Stimulated activated naive CD8-positive, alpha-beta T cell treated with anti-CD3 and anti-CD28 coated beads, Interleukin-15, amount 100 ng/mL, for 72 hours (primary cell): ENCODE data around the gene DCTN4.

Source experiments
- ATAC-seq: fragments of 150-1000 bp; cut with Tn5 transposase; 2 replicates; pipeline ENCODE4 v1.10.0; 2021; ENCODE audit warnings: mild to moderate bottlenecking, moderate library complexity
- DNase-seq, 2 donors: peaks; one replicate each; pipeline ENCODE4 v3.0.0; 2021 to 2022
- H3K27ac Mint-ChIP-seq, 2 donors: one replicate each; pipeline ENCODE4 v1.8.0; 2022; ENCODE audit warnings: mild to moderate bottlenecking in 2 of 2, mixed read lengths in 2 of 2, moderate library complexity in 2 of 2
- H3K27me3 Mint-ChIP-seq: one replicate; pipeline ENCODE4 v1.8.0; 2022; ENCODE audit warnings: mixed read lengths
- H3K4me1 Mint-ChIP-seq: one replicate; pipeline ENCODE4 v1.8.0; 2022; ENCODE audit warnings: mild to moderate bottlenecking, mixed read lengths
- H3K4me3 Mint-ChIP-seq, 2 donors: one replicate each; pipeline ENCODE4 v1.8.0; 2022; ENCODE audit warnings: mild to moderate bottlenecking in 2 of 2, mixed read lengths in 2 of 2, moderate library complexity in 1 of 2
- H3K9me3 Mint-ChIP-seq, 2 donors: one replicate each; pipeline ENCODE4 v1.8.0; 2022; ENCODE audit warnings: mixed read lengths in 2 of 2

The DCTN4 gene

DNA sequence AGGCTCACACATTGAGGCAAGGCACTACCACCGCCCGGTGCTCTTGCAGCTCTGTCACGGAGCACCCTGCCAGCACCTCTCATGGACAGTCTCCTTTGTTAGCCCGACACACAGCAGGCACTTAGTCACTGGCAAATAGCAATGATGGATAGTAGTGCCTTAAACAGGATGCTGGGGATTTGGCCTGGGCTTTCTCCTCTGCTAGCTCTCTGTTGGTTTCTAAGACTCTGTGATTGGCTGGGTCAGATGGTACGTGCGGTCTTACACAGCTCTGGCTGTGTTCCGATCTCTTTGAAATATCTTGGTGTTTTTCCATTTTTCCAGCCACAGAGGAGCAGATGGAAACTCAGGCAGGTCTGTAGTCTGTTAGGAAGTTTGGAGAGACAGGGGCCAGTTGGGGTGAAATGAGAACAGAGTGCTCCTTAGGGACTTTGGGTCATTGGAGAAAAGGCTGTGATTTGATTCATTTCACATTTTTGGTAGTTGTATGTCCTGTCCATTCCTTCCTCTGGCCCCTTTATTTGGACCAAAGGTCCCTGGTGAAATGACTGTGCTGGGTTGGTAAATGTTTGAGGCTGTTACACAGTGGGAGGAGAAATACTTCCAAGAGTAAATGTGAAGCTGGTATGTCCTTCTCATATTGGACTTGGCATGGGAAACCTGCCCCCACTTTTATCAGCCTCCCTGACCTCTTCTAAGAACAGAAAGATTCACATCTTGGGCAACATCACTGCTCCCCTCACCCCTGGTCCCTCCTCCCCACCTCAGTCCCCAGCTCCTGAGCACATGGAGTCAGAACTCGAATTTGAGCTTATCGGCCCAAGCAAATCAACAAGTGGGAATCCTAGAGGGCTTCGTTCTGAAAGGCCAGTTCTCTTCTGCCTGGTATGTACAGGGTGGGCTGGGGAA is 23.1 kb upstream of the DCTN4 start:
- ATAC-seq = no peak
- Mint-ChIP-seq H3K4me3 (peak overlapping the region; percentile 29 to 98), H3K27me3 (no peaks in the 10 kb centered on the region), H3K27ac (peak overlapping the region in 1 of 2 donors; percentile 96), H3K4me1 (peaks cover 89% of the 10 kb centered on the region), H3K9me3 (peaks cover 5 to 8% of the 10 kb centered on the region in 2 donors)
- no peak for DNase-seq

DNA sequence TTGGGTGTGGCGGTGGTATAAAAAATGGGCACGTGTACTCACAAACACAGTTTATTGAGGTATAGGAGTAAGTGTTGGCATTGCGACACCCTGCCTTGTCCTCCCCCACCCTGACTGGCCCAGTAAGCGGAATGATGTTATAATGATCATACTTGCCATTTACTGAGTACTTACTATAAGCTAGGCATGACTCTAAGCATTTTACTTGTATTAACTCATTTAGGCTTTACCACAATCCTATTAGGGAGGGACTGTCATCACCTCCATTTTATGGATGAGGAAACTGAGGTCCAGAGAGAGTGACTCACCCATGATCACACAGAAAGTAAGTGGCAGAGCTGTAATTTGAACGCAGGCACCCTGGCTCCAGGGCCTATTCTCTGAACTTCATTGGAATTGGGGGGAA is 22.0 kb upstream of the DCTN4 start:
- no peak for DNase-seq
- H3K27me3 Mint-ChIP-seq = no peaks in the 10 kb centered on the region
- H3K4me3 Mint-ChIP-seq = peak overlapping the region; percentile 74 to 98
- peak overlapping the region in 1 of 2 donors; percentile 96 for H3K27ac Mint-ChIP-seq
- H3K4me1 Mint-ChIP-seq = peaks cover 79% of the 10 kb centered on the region
- peak; percentile 35 for ATAC-seq
- H3K9me3 Mint-ChIP-seq = peaks cover 2 to 3% of the 10 kb centered on the region in 2 donors

DNA sequence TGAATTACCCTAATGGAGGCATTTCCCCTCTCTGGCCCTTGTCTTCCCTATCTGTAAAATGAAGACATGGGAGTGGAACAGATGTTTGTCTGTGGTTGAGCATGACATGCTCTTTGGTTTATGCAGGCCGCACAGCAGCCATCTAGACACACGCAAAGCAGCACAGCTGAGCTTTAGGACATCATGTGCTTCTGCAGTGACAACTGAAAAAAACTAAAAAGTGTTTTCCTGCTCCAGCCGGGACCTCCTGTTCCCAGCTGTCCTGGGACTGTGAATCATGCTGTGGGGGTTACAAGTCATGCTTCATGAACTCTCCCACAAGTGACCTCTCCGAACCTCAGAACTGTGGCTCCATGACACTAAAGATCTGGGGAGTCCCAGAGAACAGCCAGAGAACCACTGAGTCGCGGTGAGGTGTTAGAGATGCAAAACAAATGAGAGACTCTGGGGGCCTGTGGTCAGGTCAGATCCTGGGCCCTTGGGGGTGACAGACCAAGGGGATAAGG is 21.4 kb upstream of the DCTN4 start:
- H3K27me3 Mint-ChIP-seq = no peaks in the 10 kb centered on the region
- peaks cover 76% of the 10 kb centered on the region for H3K4me1 Mint-ChIP-seq
- peak overlapping the region; percentile 74 to 98 for H3K4me3 Mint-ChIP-seq
- DNase-seq = peak; percentile 33 to 79
- ATAC-seq = peak; percentile 72
- peak overlapping the region; percentile 92 to 96 for H3K27ac Mint-ChIP-seq
- H3K9me3 Mint-ChIP-seq = no peaks in the 10 kb centered on the region

- H3K27ac Mint-ChIP-seq = peak overlapping the region; percentile 96 to 97
- peaks cover 70% of the 10 kb centered on the region for H3K4me1 Mint-ChIP-seq
- DNase-seq = no peak
Measured at GRCh38 chr5:150779397-150780186, 20.8 kb upstream of the DCTN4 start.

GRCh38 chr5:150778517-150779396 is 19.9 kb upstream of the DCTN4 start, which contains the start of gene SMIM3:
Gene SMIM3, plus strand, starts transcription at chr5:150778757. Its CDS starts 16,684 bp downstream, at chr5:150795441.
- no peaks in the 10 kb centered on the region for H3K9me3 Mint-ChIP-seq
- no peaks in the 10 kb centered on the region for H3K27me3 Mint-ChIP-seq
- peaks cover 61% of the 10 kb centered on the region for H3K4me1 Mint-ChIP-seq
- DNase-seq = peak; percentile 69 to 81
- peak within 1 kb of the TSS; percentile 97 to 98 for H3K4me3 Mint-ChIP-seq
- H3K27ac Mint-ChIP-seq = peak within 1 kb of the TSS; percentile 87 to 97
- peak; percentile 65 for ATAC-seq

More at GRCh38 chr5:150779397-150780186, 20.8 kb upstream of the DCTN4 start:
- Mint-ChIP-seq H3K27me3 (no peaks in the 10 kb centered on the region), H3K9me3 (no peaks in the 10 kb centered on the region), H3K4me3 (peak overlapping the region; percentile 97 to 98)
- ATAC-seq = no peak

DNA sequence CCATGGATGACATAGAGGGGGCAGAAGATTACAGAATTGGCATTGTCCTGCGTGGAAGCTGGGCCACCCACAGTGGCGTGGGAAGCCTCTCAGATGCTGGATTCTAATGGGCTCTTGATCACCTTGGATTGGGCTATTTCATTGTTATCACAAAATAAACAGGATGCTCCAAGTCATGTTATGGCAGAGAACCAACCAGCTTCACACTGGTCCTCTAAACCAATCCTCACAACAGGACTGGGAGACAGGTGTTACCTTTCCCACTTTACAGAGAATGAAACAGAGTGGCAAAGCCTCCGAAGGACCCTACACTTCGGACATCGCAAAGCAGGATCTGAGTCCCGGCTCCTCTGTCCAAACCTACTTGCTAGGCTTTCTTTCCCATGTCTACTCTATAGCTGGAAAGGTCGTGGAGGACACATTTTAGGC is 19.3 kb upstream of the DCTN4 start:
- no peak for ATAC-seq
- Mint-ChIP-seq H3K4me1 (peaks cover 55% of the 10 kb centered on the region), H3K4me3 (peak overlapping the region; percentile 97 to 98), H3K27ac (peak overlapping the region; percentile 10 to 86), H3K9me3 (no peaks in the 10 kb centered on the region), H3K27me3 (no peaks in the 10 kb centered on the region)
- no peak for DNase-seq

DNA sequence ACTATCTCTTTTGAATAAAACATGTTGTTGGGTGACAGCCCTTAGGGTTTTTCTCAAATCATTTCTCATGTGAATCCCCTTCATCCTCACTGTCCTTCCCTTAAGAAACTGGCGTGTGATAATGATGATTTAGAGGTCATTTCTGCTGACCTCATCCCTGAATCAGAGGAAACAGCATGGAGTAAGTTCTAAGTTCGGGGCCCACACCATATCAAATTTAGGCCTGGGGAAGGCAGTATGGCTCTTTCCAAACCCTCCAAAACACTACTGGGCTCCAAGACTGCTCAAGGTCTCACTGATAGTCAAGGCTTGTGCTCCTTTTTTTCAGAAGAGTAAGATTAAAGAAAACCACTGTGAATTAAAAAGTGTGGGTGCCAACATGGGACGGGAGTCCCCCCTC is 18.9 kb upstream of the DCTN4 start:
- H3K4me3 Mint-ChIP-seq = peak overlapping the region; percentile 97 to 98
- no peaks in the 10 kb centered on the region for H3K27me3 Mint-ChIP-seq
- ATAC-seq (no peak), DNase-seq (no peak)
- peaks cover 51% of the 10 kb centered on the region for H3K4me1 Mint-ChIP-seq
- H3K9me3 Mint-ChIP-seq = no peaks in the 10 kb centered on the region
- H3K27ac Mint-ChIP-seq = peak overlapping the region in 1 of 2 donors; percentile 86

DNA sequence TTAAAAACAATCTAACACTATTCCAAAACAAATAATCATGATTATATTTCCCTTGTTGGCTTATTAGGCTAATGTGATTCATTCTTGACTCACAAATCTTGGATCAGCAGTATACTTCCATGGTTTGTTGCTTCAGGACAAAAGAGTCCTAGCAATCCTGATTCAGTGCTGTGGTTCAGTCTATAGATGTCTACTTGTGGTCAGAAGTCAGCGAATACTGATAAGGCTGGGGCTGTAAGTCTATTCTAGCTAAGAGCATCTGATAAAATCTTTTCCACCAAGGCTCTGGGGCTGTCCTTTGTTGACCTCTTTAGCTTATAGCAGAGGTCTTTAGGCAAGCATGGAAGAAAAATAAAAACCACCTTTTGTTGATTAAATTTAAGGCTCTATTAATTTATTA is 15.3 kb upstream of the DCTN4 start:
- no peak for ATAC-seq
- H3K9me3 Mint-ChIP-seq = peaks cover 0 to 5% of the 10 kb centered on the region in 2 donors
- H3K4me3 Mint-ChIP-seq = no peak overlapping the region
- no peaks in the 10 kb centered on the region for H3K27me3 Mint-ChIP-seq
- H3K4me1 Mint-ChIP-seq = peaks cover 27% of the 10 kb centered on the region
- H3K27ac Mint-ChIP-seq = no peak overlapping the region
- DNase-seq = no peak

- Mint-ChIP-seq H3K27me3 (no peaks in the 10 kb centered on the region), H3K9me3 (peaks cover 0 to 5% of the 10 kb centered on the region in 2 donors), H3K27ac (no peak overlapping the region), H3K4me1 (peaks cover 11% of the 10 kb centered on the region), H3K4me3 (no peak overlapping the region)
- ATAC-seq (no peak), DNase-seq (no peak)
Measured at GRCh38 chr5:150771034-150771795, 12.4 kb upstream of the DCTN4 start.

DNA sequence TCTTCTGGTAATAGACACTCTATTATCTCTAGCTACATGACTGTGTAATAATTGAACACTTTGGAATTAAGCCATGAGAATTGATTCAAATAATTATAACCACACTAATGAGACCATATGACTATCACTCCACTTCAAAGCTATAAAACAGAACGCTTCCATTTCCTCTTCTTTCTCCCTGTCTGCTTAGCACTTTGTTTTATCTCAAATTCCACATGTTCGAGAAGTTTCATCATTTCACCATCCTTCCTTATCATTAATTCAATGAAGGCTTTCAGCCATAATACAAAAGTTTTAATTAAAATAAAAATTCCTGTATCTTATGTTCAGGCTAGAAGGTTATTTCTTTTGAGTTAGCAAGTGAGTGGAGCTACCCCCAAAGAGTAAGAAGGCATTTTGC is 7.4 kb upstream of the DCTN4 start:
- H3K9me3 Mint-ChIP-seq = peaks cover 6 to 8% of the 10 kb centered on the region in 2 donors
- H3K4me1 Mint-ChIP-seq = peaks cover 19% of the 10 kb centered on the region
- no peak for ATAC-seq
- DNase-seq = no peak
- no peak overlapping the region for H3K4me3 Mint-ChIP-seq
- H3K27ac Mint-ChIP-seq = no peak overlapping the region
- H3K27me3 Mint-ChIP-seq = no peaks in the 10 kb centered on the region

DNA sequence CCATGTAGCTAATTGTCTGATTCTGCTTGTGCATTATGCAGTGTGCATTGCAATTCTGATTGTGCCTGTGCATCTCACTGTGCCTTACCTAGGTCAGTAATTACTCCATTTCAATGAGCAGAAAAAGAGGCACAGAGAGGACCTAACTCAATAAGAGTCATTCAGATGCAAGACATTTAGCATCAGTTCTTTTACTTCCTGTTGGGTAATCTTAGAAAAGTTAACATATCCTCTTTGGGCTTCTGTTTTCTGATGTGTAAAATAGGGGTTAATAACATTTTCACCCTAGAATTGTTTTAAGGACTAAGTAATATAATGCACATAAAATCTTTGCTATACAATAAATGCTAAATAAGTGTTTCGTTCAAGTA is 7.0 kb upstream of the DCTN4 start:
- no peak overlapping the region for H3K27ac Mint-ChIP-seq
- peaks cover 16% of the 10 kb centered on the region for H3K4me1 Mint-ChIP-seq
- DNase-seq (no peak), ATAC-seq (no peak)
- no peaks in the 10 kb centered on the region for H3K27me3 Mint-ChIP-seq
- H3K9me3 Mint-ChIP-seq = peaks cover 6 to 8% of the 10 kb centered on the region in 2 donors
- H3K4me3 Mint-ChIP-seq = no peak overlapping the region

GRCh38 chr5:150765011-150765798 is 6.4 kb upstream of the DCTN4 start:
- Mint-ChIP-seq H3K9me3 (peaks cover 6 to 8% of the 10 kb centered on the region in 2 donors), H3K4me3 (no peak overlapping the region), H3K27me3 (no peaks in the 10 kb centered on the region), H3K27ac (peak overlapping the region in 1 of 2 donors; percentile 21), H3K4me1 (peaks cover 12% of the 10 kb centered on the region)
- no peak for ATAC-seq
- no peak for DNase-seq

- H3K4me3 Mint-ChIP-seq = no peak overlapping the region
- H3K9me3 Mint-ChIP-seq = peaks cover 6 to 8% of the 10 kb centered on the region in 2 donors
- peak overlapping the region in 1 of 2 donors; percentile 21 for H3K27ac Mint-ChIP-seq
- H3K27me3 Mint-ChIP-seq = no peaks in the 10 kb centered on the region
- DNase-seq (no peak), ATAC-seq (no peak)
- peaks cover 12% of the 10 kb centered on the region for H3K4me1 Mint-ChIP-seq
Measured at GRCh38 chr5:150764530-150764929, 5.7 kb upstream of the DCTN4 start.
